HG02885 (cell line): ENCODE measurements around the gene PSEN1.
A peak's percentile ranks its signal among the peaks of the same experiment; 100 is the strongest.

ENCODE experiments used
- ATAC-seq: cut with Tn5 transposase; IDR thresholded peaks from one replicate; pipeline ENCODE4 v1.9.1; 2021; ENCODE audit warnings: mild to moderate bottlenecking; ENCODE audit not compliant: unreplicated experiment, poor library complexity

PSEN1 gene

DNA sequence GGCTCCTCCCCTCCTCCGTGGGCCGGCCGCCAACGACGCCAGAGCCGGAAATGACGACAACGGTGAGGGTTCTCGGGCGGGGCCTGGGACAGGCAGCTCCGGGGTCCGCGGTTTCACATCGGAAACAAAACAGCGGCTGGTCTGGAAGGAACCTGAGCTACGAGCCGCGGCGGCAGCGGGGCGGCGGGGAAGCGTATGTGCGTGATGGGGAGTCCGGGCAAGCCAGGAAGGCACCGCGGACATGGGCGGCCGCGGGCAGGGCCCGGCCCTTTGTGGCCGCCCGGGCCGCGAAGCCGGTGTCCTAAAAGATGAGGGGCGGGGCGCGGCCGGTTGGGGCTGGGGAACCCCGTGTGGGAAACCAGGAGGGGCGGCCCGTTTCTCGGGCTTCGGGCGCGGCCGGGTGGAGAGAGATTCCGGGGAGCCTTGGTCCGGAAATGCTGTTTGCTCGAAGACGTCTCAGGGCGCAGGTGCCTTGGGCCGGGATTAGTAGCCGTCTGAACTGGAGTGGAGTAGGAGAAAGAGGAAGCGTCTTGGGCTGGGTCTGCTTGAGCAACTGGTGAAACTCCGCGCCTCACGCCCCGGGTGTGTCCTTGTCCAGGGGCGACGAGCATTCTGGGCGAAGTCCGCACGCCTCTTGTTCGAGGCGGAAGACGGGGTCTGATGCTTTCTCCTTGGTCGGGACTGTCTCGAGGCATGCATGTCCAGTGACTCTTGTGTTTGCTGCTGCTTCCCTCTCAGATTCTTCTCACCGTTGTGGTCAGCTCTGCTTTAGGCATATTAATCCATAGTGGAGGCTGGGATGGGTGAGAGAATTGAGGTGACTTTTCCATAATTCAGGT, at the start of gene PSEN1:
Gene PSEN1, plus strand, starts transcription at position 121 of the 839 bp plus-strand sequence. CDS start 11,513 bp downstream, outside the sequence.
- peak; percentile 91 for ATAC-seq

DNA sequence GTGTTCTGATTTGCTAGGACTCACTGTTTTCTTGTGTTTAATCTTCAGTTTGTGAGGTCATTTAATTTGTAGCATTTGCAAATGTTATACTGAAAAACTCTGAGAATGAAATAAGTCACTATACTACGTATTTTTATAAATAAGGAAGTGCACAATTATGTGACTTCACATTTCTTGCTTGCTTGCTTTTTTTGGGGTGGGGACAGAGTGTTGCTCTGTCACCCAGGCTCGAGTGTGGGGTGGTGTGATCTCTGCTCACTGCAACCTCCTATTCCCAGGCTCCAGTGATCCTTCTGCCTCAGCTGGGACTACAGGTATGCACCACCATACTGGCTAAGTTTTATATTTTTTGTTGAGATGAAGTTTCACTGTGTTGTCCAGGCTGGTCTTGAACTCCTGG, 45.3 kb upstream of the PSEN1 start:
- ATAC-seq = no peak

DNA sequence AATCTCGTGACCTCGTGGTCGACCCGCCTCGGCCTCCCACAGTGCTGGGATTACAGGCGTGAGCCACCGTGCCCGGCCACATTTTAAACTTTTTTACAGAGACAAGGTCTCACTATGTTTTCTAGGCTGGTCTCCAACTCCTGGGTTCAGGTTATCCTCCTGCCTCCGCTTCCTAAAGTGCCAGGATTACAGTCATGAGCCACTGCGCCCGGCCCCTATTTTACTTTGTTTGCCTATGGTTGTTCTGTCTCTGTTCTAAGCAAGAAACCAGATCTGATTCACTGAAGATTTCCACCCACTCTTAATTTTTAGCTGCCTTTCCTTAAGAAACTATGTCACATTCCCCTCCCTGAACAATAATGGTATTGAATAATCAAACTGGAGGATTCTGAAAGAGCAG, 38.9 kb upstream of the PSEN1 start:
- no peak for ATAC-seq

DNA sequence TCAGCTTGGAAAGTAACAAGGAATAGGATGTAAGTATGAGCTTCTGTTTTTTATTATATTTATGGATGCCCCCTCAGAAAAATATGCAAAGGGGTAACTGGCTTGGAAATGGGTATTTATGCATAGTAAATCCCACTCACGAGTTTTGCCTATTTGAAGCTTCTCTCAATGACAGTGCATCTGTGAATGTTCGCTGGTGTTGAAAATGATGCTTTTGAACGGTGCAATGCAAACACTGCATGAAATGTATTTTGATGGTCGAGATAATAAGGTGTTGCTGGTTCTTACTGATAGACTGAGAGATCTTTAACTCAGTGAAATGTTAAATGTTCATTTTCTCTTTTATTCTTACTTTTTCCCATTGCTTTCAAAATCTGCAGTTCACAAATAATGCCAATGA, 36.0 kb upstream of the PSEN1 start:
- no peak for ATAC-seq

DNA sequence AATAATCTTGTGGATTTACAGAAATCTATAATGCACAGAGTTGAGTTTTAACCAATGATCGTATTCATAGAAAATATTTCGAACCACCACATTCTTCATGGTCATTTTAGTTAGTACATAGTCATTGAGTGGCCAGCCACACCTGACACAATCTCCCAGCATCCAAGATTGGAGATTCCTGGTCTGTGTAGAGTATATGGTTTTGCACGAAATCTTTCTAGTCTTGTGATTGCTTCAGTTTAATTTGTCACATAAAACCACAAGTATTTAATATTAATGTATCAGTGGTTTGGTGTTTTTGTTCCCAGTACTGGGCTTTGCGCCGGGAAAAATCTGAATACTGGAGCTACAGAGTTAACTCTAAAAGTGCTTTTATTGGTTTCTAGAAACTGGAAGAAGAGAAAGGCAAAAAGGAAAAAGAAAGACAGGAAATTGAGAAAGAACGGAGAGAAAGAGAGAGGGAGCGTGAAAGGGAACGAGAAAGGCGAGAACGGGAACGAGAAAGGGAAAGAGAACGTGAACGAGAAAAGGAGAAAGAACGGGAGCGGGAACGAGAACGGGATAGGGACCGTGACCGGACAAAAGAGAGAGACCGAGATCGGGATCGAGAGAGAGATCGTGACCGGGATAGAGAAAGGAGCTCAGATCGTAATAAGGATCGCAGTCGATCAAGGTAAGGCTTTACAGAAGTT, 33.4 kb upstream of the PSEN1 start:
- no peak for ATAC-seq

DNA sequence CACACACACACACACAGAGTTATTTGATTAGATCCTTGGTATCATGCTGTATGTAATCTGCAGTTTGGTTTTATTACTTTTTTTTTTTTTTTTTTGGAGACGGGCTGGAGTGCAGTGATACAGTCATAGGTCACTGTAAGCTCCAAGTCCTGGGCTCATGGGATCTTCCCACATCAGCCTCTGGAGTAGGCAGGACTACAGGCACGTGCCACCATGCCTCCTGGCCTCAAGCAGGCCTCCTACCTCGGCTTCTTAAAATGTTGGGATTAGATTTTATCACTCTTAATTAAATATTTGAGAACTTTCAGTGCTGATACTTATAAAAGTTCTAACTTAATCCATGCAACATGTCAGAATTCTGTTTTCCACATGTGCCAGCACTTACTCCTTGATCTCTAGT, 31.3 kb upstream of the PSEN1 start:
- ATAC-seq = no peak

DNA sequence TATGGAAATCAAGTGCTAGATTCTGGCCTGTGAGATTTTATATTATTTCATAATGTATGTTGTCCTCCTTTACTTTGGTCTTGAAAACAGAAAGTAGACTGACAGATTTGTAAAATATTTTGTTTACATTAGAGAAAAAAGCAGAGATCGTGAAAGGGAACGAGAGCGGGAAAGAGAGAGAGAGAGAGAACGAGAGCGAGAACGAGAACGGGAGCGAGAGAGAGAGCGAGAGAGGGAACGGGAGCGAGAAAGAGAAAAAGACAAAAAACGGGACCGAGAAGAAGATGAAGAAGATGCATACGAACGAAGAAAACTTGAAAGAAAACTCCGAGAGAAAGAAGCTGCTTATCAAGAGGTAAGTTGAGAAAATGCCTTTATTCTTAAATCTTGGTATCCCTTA, 30.6 kb upstream of the PSEN1 start:
- ATAC-seq = no peak

DNA sequence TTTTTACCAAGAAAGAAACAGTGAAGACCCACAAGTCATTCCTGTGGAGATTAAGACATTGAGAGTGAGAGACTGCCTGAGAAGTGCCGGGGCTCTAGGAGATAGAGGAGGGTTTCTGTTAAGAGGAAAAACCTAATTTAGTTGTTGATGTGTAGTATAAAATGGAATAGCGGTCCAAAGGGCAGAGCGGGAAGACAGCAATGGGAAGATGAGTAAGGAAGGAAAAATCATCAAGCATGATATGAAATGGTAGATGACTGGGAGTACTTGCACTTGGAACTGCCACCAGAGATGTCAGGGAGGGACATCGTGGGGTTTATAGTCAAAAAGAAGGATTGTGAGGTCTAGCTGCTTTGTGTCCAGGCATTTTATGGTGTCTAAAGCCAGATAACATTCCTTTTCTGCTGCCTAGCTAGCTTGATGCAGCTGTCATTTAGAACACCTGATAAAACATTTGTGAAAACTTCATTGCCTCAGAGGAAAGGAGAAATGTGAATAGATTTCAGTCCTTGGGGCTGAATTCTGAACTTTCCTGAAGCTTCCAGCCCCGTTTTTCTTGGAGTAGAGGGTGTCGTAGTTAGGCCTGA, 20.1 kb upstream of the PSEN1 start:
- ATAC-seq = no peak

DNA sequence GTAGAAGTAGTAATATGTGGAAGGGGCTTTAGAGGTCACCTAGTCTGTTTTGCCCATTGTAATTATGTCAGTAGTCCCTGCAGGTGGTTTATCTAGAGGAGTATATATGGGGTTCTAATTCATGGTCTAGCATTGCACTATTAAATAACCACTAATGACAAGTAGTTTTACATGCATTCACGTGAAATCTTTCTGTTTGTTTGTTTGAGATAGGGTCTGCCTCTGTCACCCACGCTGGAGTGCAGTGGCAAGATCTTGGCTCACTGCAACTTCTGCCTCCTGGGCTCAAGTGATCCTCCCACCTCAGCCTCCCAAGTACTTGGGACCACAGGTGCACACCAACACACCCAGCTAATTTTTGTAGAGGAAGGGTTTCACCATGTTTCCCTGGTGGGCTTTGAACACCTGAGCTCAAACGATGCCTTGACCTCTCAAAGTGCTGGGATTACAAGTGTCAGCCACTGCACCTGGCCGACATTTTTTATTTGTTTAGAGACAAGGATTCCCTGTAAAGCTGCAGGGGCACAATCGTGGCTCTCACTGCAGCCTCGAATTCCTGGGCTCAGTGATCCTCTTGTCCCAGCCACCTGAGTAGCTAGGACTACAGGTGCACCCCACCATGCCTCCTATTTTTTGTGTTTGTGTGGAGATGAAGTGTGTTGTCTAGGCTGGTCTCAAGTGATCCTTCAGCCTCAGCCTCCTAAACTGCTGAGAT, 12.0 kb upstream of the PSEN1 start:
- no peak for ATAC-seq

DNA sequence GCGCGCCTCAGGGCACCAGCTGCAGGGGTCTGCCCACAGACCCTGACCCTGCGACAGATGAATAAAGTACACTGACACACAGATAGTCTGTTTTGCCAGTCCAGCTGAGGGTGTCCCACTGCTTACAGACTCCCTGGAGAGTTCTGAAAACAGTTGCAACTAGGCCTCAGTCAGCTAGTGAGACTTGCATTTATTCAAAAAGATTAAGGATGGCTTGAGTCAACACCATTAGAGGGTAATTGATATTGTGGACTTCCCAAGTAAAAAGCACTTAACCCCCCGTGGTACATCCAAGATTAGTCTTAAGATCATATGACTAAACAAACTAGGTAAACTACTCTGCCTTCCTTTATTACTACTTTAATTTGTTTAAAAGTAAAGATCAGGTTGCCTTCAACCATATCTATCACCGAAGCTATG, 11.1 kb upstream of the PSEN1 start:
- no peak for ATAC-seq

DNA sequence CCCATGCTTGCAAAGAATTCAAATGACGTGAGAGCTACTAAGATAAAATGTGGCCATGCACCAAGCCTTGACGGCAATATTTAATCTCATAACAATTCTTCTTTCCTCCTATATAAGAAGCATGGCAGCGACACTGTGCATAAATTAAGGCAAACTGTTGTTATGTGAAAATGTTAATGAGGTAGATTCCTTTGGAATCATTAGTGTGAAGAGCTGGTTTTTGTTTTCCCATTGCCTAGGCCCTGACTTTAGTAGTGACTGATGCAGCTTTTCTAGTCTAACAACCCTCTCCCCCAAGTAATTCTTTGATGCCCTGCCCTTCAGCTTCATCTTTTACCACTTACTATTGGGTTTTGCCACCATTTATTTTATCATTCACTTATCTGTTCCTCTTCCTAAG, 10.6 kb upstream of the PSEN1 start:
- no peak for ATAC-seq

DNA sequence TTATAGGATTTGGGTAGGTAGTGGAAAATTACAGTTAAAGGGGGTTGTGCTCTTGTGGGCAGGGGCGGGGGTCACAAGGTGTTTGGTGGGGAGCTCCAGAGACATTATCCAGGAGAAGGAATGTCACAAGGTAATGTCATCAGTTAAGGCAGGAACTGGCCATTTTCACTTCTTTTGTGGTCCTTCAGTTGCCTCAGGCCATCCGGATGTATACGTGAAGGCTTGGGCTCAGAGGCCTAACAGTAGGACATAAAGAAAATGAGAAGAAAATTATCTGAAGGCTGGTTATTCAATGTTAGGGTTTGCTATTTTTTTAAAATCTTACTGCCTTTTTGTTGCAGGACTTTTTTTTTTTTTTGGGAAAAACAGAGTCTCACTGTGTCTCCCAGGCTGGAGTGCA, 2.5 kb upstream of the PSEN1 start:
- no peak for ATAC-seq

DNA sequence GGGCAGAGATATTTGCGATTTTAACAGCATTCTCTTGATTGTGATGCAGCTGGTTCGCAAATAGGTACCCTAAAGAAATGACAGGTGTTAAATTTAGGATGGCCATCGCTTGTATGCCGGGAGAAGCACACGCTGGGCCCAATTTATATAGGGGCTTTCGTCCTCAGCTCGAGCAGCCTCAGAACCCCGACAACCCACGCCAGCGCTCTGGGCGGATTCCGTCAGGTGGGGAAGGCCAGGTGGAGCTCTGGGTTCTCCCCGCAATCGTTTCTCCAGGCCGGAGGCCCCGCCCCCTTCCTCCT, 271 bp upstream of the PSEN1 start:
- ATAC-seq = no peak

DNA sequence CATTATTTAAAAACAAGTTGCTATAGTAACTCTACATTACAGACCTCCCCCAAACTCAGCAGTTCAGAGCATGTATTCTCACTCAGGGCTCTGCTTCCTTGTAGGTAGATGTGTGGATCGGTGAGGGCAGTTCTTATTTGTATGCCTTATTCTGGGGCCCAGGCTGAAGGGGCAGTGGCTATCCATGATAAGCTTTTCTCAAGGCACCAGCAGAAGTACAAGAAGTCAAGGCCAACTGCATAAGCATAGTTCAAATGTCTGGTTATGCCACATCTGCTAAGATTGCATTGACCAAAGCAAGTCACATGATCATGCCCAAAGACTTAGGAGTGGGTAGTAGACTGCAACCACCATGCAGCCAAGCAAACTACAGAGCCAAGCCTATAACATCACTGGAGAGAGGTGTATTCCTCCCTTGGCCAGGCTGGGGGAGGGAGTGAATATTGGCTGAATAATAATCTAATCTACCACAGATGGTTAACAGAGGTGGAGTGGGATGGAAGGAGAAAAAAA, 4.6 kb downstream of the PSEN1 start:
- no peak for ATAC-seq

DNA sequence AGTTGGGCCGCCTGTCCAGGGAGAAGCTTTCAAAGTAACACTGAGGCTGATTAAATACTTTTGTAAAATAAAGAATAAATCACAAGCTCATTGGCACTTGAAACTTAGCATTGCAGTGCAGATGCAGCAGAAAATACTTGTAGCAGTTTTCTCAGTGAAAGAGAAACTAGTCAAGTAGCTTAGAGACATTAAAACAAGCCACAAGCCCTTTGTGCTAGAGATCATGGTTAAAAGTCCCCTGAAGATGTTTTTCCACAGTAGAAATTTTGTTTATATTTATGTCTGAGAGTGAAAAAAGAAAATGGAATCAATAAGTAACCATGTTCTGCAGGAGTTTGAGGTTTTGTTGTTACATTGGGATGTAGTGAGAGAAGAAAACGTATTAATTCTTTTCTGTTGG, 5.9 kb downstream of the PSEN1 start:
- no peak for ATAC-seq

DNA sequence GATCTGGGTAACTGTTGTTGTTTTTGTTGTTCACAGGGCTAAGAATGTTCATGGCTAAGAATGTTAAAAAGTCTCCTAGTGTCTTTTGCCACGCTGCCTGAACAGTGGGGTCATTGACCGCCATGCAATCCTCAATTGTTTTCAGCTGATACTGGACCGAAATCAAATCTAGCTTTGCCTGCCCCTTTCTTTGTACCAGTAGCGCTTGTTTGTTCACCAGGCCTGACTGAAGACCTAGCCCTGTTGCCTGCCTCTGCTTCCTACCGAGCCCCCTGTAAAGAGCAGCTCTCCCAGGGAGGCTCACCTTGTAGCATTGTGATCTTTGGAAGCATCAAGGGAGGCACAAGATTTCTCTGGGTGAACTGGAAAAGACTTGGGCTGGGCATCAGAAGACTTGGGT, 6.7 kb downstream of the PSEN1 start:
- ATAC-seq = no peak

DNA sequence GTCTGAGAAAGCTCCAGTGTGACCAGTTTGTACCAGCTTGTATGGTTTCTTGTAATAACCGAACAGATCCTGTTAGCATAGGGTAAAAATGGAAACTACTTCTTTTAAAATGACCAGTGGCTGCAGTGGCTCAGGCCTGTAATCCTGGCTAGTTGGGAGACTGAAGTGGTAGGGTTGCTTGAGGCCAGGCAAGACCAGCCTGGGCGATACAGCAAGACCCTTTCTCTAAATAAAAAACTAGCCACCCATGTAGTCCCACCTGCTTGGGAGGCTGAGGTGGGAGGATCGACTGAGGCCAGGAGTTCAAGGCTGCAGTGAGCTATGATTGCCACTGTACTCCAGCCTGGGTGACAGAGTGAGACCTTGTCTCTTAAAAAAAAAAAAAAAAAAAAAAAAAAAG, 7.3 kb downstream of the PSEN1 start:
- no peak for ATAC-seq

DNA sequence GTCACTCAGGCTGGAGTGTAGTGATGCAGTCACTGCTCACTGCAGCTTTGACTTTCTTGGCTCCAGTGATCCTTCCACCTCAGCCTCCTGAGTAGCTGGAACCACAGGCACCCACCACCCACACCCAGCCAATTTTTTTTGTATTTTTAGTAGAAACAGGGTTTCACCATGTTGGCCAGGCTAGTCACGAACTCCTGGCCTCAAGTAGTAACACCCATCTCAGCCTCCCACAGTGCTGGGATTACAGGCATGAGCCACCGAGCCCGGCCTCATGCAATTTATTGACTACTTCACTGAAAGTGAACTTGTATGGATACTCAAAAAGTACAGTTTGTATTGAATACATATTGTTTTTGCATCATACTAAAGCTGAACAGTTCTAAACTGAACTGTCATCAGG, 9.1 kb downstream of the PSEN1 start:
- ATAC-seq = no peak

DNA sequence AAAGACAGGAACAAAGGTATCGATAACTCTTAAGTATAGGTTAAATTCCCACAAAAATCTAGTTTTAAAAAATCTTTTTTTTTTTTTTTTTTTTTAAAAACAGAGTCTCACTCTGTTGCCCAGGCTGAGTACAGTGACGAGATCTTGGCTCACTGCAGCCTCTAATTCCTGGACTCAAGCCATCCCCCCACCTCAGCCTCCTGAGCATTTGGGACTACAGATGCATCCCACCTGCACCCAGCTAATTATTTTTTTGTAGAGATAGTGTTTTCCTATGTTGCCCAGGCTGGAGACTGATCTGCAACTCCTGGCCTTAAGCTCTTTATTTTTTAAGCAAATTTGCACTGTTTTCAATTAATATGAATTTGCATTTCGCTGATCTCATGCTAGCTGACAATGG, 9.8 kb downstream of the PSEN1 start:
- no peak for ATAC-seq

DNA sequence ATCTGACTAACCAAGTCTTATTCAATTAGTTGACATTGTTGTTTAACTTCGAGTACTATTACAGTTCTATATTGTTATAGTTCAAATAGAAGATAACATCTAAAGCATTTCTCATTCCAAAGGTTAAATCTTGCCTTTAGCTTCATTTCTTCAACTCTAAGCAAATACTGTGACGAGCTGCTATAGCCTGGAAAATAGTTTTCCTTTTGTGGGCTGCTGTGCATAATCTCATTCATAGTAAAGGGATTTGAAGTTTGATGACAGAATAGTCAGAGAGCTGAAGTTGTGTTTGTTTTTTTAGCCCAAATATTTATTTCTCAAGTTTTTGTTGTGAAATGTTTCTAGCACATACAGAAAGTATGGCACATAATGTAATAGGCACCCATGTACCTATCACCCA, 13.4 kb downstream of the PSEN1 start:
- ATAC-seq = no peak

DNA sequence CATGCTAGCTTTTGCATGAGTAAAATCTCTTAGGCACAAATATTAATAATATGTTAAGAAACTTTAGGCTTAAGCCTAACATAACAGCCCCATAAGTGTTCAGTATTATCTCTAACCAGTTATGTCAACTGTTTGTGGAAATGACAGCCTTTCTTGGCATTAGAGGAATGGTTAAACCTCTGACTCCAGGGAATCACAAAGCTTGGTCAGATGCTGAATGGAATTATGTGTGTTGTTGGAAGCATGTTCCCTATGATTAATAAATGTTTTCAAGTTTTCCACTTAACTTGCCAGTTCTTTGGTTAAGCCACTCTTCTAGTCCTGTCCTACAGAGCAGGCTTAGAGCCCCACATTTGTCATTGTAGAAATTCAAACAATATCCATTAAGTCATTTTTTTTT, 17.0 kb downstream of the PSEN1 start:
- ATAC-seq = no peak
